ENCODE measurements around the gene MAZ. TPM values are rescaled to one million over a fixed set of nuclear protein-coding genes. Genes with fewer than 3 reads are reported as not detected.
A peak's percentile ranks its signal among the peaks of the same experiment; 100 is the strongest.

MAZ gene
- polyA plus RNA-seq, 1 experiment: 58.4 TPM

- POLR2A ChIA-PET: no interaction called here
Measured at GRCh38 chr16:29794231-29794710, 12.1 kb upstream of the MAZ start.

GRCh38 chr16:29802416-29802935, 3.9 kb upstream of the MAZ start:
- no peaks in the 10 kb centered on the region for H3K9me3 ChIP-seq (ENCODE audit: control insufficient read depth, insufficient read depth, low read length)
- no peak overlapping the region for H3K4me3 ChIP-seq (ENCODE audit: low read depth, low read length)
- DNase-seq (ENCODE audit: low read depth, low spot score): no peak
- no peaks in the 10 kb centered on the region for H3K27me3 ChIP-seq (ENCODE audit: control insufficient read depth, insufficient read depth, low read length)
- CTCF ChIA-PET: interaction anchor here (0.7 kb wide), 1 partner anchor 18 kb away, joined by 3 read pairs; no protein-coding TSS in a partner anchor
- POLR2A ChIA-PET: no interaction called here
- no peak for TF ChIP-seq CTCF (IDR thresholded peaks at IDR 0.05; ENCODE audit: low read depth, low read length)
- H3K27ac ChIP-seq (ENCODE audit: low read depth, low read length): no peak overlapping the region

More at GRCh38 chr16:29794231-29794710, 12.1 kb upstream of the MAZ start:
- H3K4me3 ChIP-seq (ENCODE audit: low read depth, low read length): no peak overlapping the region
- H3K9me3 ChIP-seq (ENCODE audit: control insufficient read depth, insufficient read depth, low read length): no peaks in the 10 kb centered on the region; the same call in 1 of the 2 replicates
- no peak overlapping the region for H3K27ac ChIP-seq (ENCODE audit: low read depth, low read length)
- CTCF ChIA-PET: interaction anchor here (1.5 kb wide), 1 partner anchor 10 kb away, joined by 9 read pairs; no protein-coding TSS in a partner anchor
- no peaks in the 10 kb centered on the region for H3K27me3 ChIP-seq (ENCODE audit: control insufficient read depth, insufficient read depth, low read length)
- no peak for DNase-seq (ENCODE audit: low read depth, low spot score)
- no peak for TF ChIP-seq CTCF (IDR thresholded peaks at IDR 0.05; ENCODE audit: low read depth, low read length)

DNA sequence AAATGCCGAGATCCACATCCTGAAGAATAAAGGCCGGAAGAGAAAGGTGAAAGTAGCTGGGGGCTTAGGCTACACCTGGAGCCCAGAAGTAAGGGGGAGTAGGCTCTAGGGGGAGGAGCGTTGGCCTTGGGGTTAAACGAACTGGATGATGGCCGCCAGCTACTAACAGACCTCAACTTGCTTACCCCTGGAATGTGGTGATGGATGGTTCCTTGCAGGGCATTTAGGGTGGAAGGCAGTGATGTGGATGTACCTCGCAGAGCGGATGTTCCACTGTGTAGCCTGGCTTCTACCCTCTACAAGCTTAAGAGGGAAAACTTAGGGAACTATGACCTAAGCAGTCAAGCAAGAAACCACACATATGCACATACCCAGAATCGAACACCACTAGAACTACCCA, 2.3 kb upstream of the MAZ start:
- Histone ChIP-seq H3K4me3 (ENCODE audit: low read depth, low read length) (no peak overlapping the region), H3K9me3 (ENCODE audit: control insufficient read depth, insufficient read depth, low read length) (no peaks in the 10 kb centered on the region), H3K27me3 (ENCODE audit: control insufficient read depth, insufficient read depth, low read length) (no peaks in the 10 kb centered on the region), H3K27ac (ENCODE audit: low read depth, low read length) (no peak overlapping the region)
- no peak for DNase-seq (ENCODE audit: low read depth, low spot score)
- no peak for TF ChIP-seq CTCF (IDR thresholded peaks at IDR 0.05; ENCODE audit: low read depth, low read length)
- CTCF ChIA-PET: interaction anchor here (0.8 to 1.8 kb wide), 4 partner anchors 14 to 102 kb away, joined by 3 to 8 read pairs (median 4); partner anchors contain the start of gene KIF22
- POLR2A ChIA-PET: interaction anchor here (0.6 to 0.8 kb wide), 3 partner anchors 18 to 166 kb away, joined by 5 to 6 read pairs (median 6); no protein-coding TSS in a partner anchor

GRCh38 chr16:29804455-29805231, 1.7 kb upstream of the MAZ start:
- DNase-seq (ENCODE audit: low read depth, low spot score): no peak
- TF ChIP-seq CTCF (IDR thresholded peaks at IDR 0.05; ENCODE audit: low read depth, low read length): no peak
- CTCF ChIA-PET: interaction anchor here (0.8 to 1.8 kb wide), 4 partner anchors 14 to 102 kb away, joined by 3 to 8 read pairs (median 4); partner anchors contain the start of gene KIF22

More at GRCh38 chr16:29804455-29805231, 1.7 kb upstream of the MAZ start:
- POLR2A ChIA-PET: interaction anchor here (0.6 to 0.8 kb wide), 4 partner anchors 18 to 166 kb away, joined by 5 to 6 read pairs (median 6); no protein-coding TSS in a partner anchor
- H3K27ac ChIP-seq (ENCODE audit: low read depth, low read length): peak overlapping the region; percentile 95
- no peaks in the 10 kb centered on the region for H3K27me3 ChIP-seq (ENCODE audit: control insufficient read depth, insufficient read depth, low read length)
- peak overlapping the region; percentile 86 for H3K4me3 ChIP-seq (ENCODE audit: low read depth, low read length)
- no peaks in the 10 kb centered on the region for H3K9me3 ChIP-seq (ENCODE audit: control insufficient read depth, insufficient read depth, low read length)

All from AG04450 (cell line).